Central memory CD8-positive, alpha-beta T cell (primary cell): ENCODE results near the gene PORCN.
A peak's percentile ranks its signal among the peaks of the same experiment; 100 is the strongest.

ENCODE experiments used
- ATAC-seq: fragments of 150-1000 bp; cut with Tn5 transposase; replicated peaks from 2 replicates; pipeline ENCODE4 v1.10.0; 2022; ENCODE audit warnings: mild to moderate bottlenecking, moderate FRiP score, moderate number of reproducible peaks; ENCODE audit not compliant: poor library complexity, severe bottlenecking; ENCODE audit errors: extremely low read depth
- DNase-seq, 2 donors: peaks; one replicate each; pipeline ENCODE4 v3.0.0; 2021; ENCODE audit warnings: low spot score in 2 of 2
- H3K27ac Mint-ChIP-seq: one replicate; pipeline ENCODE4 v1.8.0; 2022; ENCODE audit warnings: low read depth, mild to moderate bottlenecking, moderate library complexity, mixed read lengths
- H3K27me3 Mint-ChIP-seq: one replicate; pipeline ENCODE4 v1.8.0; 2022; ENCODE audit warnings: mixed read lengths
- H3K36me3 Mint-ChIP-seq: one replicate; pipeline ENCODE4 v1.8.0; 2022; ENCODE audit warnings: mild to moderate bottlenecking, moderate library complexity, mixed read lengths; ENCODE audit not compliant: insufficient read depth
- H3K4me1 Mint-ChIP-seq: one replicate; pipeline ENCODE4 v1.8.0; 2022; ENCODE audit warnings: mixed read lengths
- H3K4me3 Mint-ChIP-seq: one replicate; pipeline ENCODE4 v1.8.0; 2022; ENCODE audit warnings: mild to moderate bottlenecking, moderate library complexity, mixed read lengths
- H3K9me3 Mint-ChIP-seq: one replicate; pipeline ENCODE4 v1.8.0; 2022; ENCODE audit warnings: mixed read lengths

PORCN gene

GRCh38 chrX:48471504-48471903, 37.3 kb upstream of the PORCN start:
- ATAC-seq: no peak
- Mint-ChIP-seq H3K36me3 (peaks cover 3% of the 10 kb centered on the region), H3K4me3 (no peak overlapping the region), H3K27me3 (no peaks in the 10 kb centered on the region), H3K4me1 (peaks cover 36% of the 10 kb centered on the region), H3K27ac (no peak overlapping the region), H3K9me3 (no peaks in the 10 kb centered on the region)
- DNase-seq: no peak

- H3K27ac Mint-ChIP-seq: no peak overlapping the region
- no peaks in the 10 kb centered on the region for H3K27me3 Mint-ChIP-seq
- ATAC-seq (no peak), DNase-seq (no peak)
- peaks cover 6% of the 10 kb centered on the region for H3K36me3 Mint-ChIP-seq
- H3K4me1 Mint-ChIP-seq: peaks cover 36% of the 10 kb centered on the region
- no peak overlapping the region for H3K4me3 Mint-ChIP-seq
- no peaks in the 10 kb centered on the region for H3K9me3 Mint-ChIP-seq
Measured at GRCh38 chrX:48472225-48472624, 36.6 kb upstream of the PORCN start.

GRCh38 chrX:48472851-48473703, 35.7 kb upstream of the PORCN start:
- no peaks in the 10 kb centered on the region for H3K9me3 Mint-ChIP-seq
- H3K27ac Mint-ChIP-seq: no peak overlapping the region
- H3K4me1 Mint-ChIP-seq: peaks cover 35% of the 10 kb centered on the region
- H3K4me3 Mint-ChIP-seq: no peak overlapping the region
- no peak for ATAC-seq
- DNase-seq: no peak
- H3K36me3 Mint-ChIP-seq: peaks cover 6% of the 10 kb centered on the region
- H3K27me3 Mint-ChIP-seq: no peaks in the 10 kb centered on the region

- H3K36me3 Mint-ChIP-seq: peaks cover 8% of the 10 kb centered on the region
- no peaks in the 10 kb centered on the region for H3K9me3 Mint-ChIP-seq
- no peaks in the 10 kb centered on the region for H3K27me3 Mint-ChIP-seq
- no peak for DNase-seq
- peaks cover 36% of the 10 kb centered on the region for H3K4me1 Mint-ChIP-seq
- H3K27ac Mint-ChIP-seq: no peak overlapping the region
- no peak overlapping the region for H3K4me3 Mint-ChIP-seq
- no peak for ATAC-seq
Measured at GRCh38 chrX:48473704-48473990, 35.1 kb upstream of the PORCN start.

- Mint-ChIP-seq H3K4me3 (no peak overlapping the region), H3K27ac (no peak overlapping the region), H3K4me1 (peaks cover 31% of the 10 kb centered on the region), H3K27me3 (no peaks in the 10 kb centered on the region), H3K9me3 (no peaks in the 10 kb centered on the region), H3K36me3 (peaks cover 8% of the 10 kb centered on the region)
- DNase-seq: no peak
- no peak for ATAC-seq
Measured at GRCh38 chrX:48474127-48474526, 34.7 kb upstream of the PORCN start.

GRCh38 chrX:48474581-48474980, 34.2 kb upstream of the PORCN start:
- H3K4me3 Mint-ChIP-seq: no peak overlapping the region
- no peak for ATAC-seq
- no peak overlapping the region for H3K27ac Mint-ChIP-seq
- peaks cover 8% of the 10 kb centered on the region for H3K36me3 Mint-ChIP-seq
- DNase-seq: no peak
- H3K4me1 Mint-ChIP-seq: peaks cover 26% of the 10 kb centered on the region
- H3K27me3 Mint-ChIP-seq: no peaks in the 10 kb centered on the region
- H3K9me3 Mint-ChIP-seq: no peaks in the 10 kb centered on the region

- Mint-ChIP-seq H3K36me3 (peaks cover 8% of the 10 kb centered on the region), H3K4me3 (peak overlapping the region; percentile 90), H3K9me3 (no peaks in the 10 kb centered on the region), H3K27ac (peak overlapping the region; percentile 56), H3K4me1 (peaks cover 24% of the 10 kb centered on the region), H3K27me3 (no peaks in the 10 kb centered on the region)
- ATAC-seq (no peak), DNase-seq (no peak)
Measured at GRCh38 chrX:48475296-48475695, 33.5 kb upstream of the PORCN start.

GRCh38 chrX:48475774-48476577, 32.8 kb upstream of the PORCN start, which contains the start of gene FTSJ1:
Gene FTSJ1 (plus strand): TSS chrX:48476199. CDS start chrX:48478048, 1,849 bp downstream.
- peaks cover 24% of the 10 kb centered on the region for H3K4me1 Mint-ChIP-seq
- peaks cover 11% of the 10 kb centered on the region for H3K36me3 Mint-ChIP-seq
- DNase-seq (peak; percentile 62 to 88), ATAC-seq (peak; percentile 96)
- H3K4me3 Mint-ChIP-seq: peak within 1 kb of the TSS; percentile 90
- H3K9me3 Mint-ChIP-seq: no peaks in the 10 kb centered on the region
- H3K27ac Mint-ChIP-seq: peak within 1 kb of the TSS; percentile 56
- no peaks in the 10 kb centered on the region for H3K27me3 Mint-ChIP-seq

- Mint-ChIP-seq H3K9me3 (no peaks in the 10 kb centered on the region), H3K27ac (peak overlapping the region; percentile 56)
Measured at GRCh38 chrX:48476919-48477318, 31.9 kb upstream of the PORCN start.

GRCh38 chrX:48477960-48478755, 30.6 kb upstream of the PORCN start:
- DNase-seq (no peak), ATAC-seq (no peak)
- H3K9me3 Mint-ChIP-seq: no peaks in the 10 kb centered on the region
- no peaks in the 10 kb centered on the region for H3K27me3 Mint-ChIP-seq
- peaks cover 24% of the 10 kb centered on the region for H3K36me3 Mint-ChIP-seq
- no peak overlapping the region for H3K27ac Mint-ChIP-seq
- H3K4me3 Mint-ChIP-seq: no peak overlapping the region
- peaks cover 24% of the 10 kb centered on the region for H3K4me1 Mint-ChIP-seq

More at GRCh38 chrX:48476919-48477318, 31.9 kb upstream of the PORCN start:
- DNase-seq: no peak
- Mint-ChIP-seq H3K4me3 (peak overlapping the region; percentile 90), H3K4me1 (peaks cover 24% of the 10 kb centered on the region), H3K27me3 (no peaks in the 10 kb centered on the region), H3K36me3 (peaks cover 18% of the 10 kb centered on the region)
- ATAC-seq: no peak

GRCh38 chrX:48478806-48479205, 30.0 kb upstream of the PORCN start:
- Mint-ChIP-seq H3K4me3 (no peak overlapping the region), H3K4me1 (peaks cover 24% of the 10 kb centered on the region), H3K27ac (no peak overlapping the region), H3K27me3 (no peaks in the 10 kb centered on the region), H3K9me3 (no peaks in the 10 kb centered on the region), H3K36me3 (peaks cover 29% of the 10 kb centered on the region)
- ATAC-seq (no peak), DNase-seq (no peak)

GRCh38 chrX:48480142-48480541, 28.6 kb upstream of the PORCN start:
- H3K27ac Mint-ChIP-seq: peak overlapping the region; percentile 11
- ATAC-seq (no peak), DNase-seq (no peak)
- H3K36me3 Mint-ChIP-seq: peaks cover 29% of the 10 kb centered on the region
- no peaks in the 10 kb centered on the region for H3K27me3 Mint-ChIP-seq
- H3K9me3 Mint-ChIP-seq: no peaks in the 10 kb centered on the region
- H3K4me3 Mint-ChIP-seq: no peak overlapping the region
- peaks cover 24% of the 10 kb centered on the region for H3K4me1 Mint-ChIP-seq
